Neural cell (in vitro differentiated cells): ENCODE data around the gene LHX2.
"Not testable (repeated sequence)": the region's sequence is repeated elsewhere in the genome, so short reads cannot be mapped to it uniquely, and the experiment has no call there.

Experiments used
- EZH2 ChIP-seq: fragments of 200-600, 300-800 bp; shearing (Covaris generic), sonication (generic); IDR thresholded peaks from 2 replicates; pipeline ENCODE4 v1.6.1; 2014; ENCODE audit warnings: antibody characterized with exemption, low read length, borderline replicate concordance, mild to moderate bottlenecking; ENCODE audit not compliant: insufficient read depth, poor library complexity, severe bottlenecking
- POLR2AphosphoS5 ChIP-seq: IDR thresholded peaks from 2 replicates; pipeline ENCODE4 v1.6.1; 2012
- RAD21 ChIP-seq: fragments of 450-650 bp; conservative IDR thresholded peaks from 2 replicates; pipeline ENCODE4 v1.6.1; 2014; ENCODE audit warnings: antibody characterized with exemption, mild to moderate bottlenecking, moderate library complexity
- TF ChIP-seq, protein P1 (sequence below): fragments of 450-650 bp; IDR thresholded peaks from 2 replicates; pipeline ENCODE4 v1.5.1; 2014; ENCODE audit warnings: antibody characterized with exemption, mild to moderate bottlenecking, moderate library complexity; ENCODE audit not compliant: poor library complexity, severe bottlenecking

DNA sequence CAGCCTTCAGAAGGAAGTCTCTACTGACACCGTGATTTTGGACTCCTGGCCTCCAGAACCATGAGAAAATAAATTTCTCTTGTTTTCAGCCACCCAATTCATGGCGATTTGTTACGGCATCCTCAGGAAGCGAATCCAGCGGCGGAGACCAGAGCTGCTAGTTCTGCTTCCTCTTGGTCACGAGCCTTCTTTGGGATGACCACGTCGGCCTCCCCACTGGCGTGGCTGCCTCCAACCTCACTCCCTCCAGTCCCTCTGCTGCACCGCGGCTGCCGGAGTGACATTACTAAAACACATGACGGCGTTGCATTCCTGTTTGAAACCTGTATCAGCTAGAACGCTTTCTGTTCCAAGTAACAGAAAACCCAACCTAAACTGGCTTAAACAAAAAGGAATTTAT is 18.9 kb upstream of the LHX2 start:
- TF ChIP-seq, protein P1, sequence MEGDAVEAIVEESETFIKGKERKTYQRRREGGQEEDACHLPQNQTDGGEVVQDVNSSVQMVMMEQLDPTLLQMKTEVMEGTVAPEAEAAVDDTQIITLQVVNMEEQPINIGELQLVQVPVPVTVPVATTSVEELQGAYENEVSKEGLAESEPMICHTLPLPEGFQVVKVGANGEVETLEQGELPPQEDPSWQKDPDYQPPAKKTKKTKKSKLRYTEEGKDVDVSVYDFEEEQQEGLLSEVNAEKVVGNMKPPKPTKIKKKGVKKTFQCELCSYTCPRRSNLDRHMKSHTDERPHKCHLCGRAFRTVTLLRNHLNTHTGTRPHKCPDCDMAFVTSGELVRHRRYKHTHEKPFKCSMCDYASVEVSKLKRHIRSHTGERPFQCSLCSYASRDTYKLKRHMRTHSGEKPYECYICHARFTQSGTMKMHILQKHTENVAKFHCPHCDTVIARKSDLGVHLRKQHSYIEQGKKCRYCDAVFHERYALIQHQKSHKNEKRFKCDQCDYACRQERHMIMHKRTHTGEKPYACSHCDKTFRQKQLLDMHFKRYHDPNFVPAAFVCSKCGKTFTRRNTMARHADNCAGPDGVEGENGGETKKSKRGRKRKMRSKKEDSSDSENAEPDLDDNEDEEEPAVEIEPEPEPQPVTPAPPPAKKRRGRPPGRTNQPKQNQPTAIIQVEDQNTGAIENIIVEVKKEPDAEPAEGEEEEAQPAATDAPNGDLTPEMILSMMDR = not testable (repeated sequence)
- TF ChIP-seq RAD21, EZH2, POLR2AphosphoS5: not testable (repeated sequence)
